GM12864 (cell line): ENCODE measurements around the gene C8A.

Experiments
- DNase-seq: peaks from one replicate; pipeline ENCODE4 v3.0.0-alpha.2; 2011; ENCODE audit warnings: low read depth
- H3K4me3 ChIP-seq: 2 replicates; pipeline ENCODE4 v1.5.1; 2011; ENCODE audit warnings: mild to moderate bottlenecking, low read depth, low read length, control low read depth
- TF ChIP-seq, protein P1 (sequence below): IDR thresholded peaks from 2 replicates; pipeline ENCODE4 v1.5.1; 2011; ENCODE audit warnings: low read depth, mild to moderate bottlenecking, moderate library complexity, low read length, control low read depth, inconsistent platforms; ENCODE audit errors: missing control alignments

Gene C8A

GRCh38 chr1:56927986-56928385, 73.4 kb downstream of the C8A start:
- DNase-seq: no peak
- no peak overlapping the region for H3K4me3 ChIP-seq
- TF ChIP-seq, protein P1, sequence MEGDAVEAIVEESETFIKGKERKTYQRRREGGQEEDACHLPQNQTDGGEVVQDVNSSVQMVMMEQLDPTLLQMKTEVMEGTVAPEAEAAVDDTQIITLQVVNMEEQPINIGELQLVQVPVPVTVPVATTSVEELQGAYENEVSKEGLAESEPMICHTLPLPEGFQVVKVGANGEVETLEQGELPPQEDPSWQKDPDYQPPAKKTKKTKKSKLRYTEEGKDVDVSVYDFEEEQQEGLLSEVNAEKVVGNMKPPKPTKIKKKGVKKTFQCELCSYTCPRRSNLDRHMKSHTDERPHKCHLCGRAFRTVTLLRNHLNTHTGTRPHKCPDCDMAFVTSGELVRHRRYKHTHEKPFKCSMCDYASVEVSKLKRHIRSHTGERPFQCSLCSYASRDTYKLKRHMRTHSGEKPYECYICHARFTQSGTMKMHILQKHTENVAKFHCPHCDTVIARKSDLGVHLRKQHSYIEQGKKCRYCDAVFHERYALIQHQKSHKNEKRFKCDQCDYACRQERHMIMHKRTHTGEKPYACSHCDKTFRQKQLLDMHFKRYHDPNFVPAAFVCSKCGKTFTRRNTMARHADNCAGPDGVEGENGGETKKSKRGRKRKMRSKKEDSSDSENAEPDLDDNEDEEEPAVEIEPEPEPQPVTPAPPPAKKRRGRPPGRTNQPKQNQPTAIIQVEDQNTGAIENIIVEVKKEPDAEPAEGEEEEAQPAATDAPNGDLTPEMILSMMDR: no peak

- H3K4me3 ChIP-seq: no peak overlapping the region
- TF ChIP-seq, protein P1: no peak
- no peak for DNase-seq
Measured at GRCh38 chr1:56929492-56929891, 74.9 kb downstream of the C8A start.

DNA sequence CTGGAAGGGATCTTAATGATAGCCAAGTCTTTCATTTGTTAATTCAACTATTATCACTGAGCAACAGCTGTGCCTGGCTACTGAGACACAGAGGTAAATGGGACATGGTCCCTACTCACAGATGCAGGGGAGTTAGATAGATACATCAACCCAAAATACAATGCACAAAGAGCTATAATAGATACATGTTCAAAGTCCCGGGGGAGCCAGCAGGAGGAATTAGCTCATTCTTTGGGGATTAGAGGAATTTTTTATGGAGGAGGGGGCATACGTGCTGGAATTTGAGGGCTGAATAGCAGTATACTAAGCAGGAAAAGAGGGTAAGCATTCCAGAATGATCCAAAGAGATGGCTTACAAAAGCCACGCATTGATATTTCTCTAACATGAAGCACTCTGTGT, 76.6 kb downstream of the C8A start:
- TF ChIP-seq, protein P1: no peak

DNA sequence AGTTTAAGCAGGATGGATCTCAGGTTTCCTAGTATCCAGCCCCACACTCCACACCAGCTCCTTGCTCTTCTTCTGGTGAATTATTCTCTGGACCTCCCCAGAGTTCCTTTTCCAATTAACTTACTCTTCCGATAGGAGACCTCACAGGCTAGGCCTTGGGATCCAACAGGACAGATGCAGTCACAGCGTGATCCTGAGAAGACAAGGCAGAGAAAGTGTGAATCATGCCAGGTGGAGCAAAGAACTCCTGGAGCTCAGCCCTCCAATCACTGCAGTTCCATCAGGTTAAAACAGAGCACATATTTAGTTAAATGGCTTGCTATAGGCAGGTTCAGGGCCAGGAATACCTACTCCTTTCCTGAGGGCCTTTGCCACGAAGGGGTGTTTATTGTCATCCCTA, 77.1 kb downstream of the C8A start:
- DNase-seq: no peak
- TF ChIP-seq, protein P1: no peak
- H3K4me3 ChIP-seq: no peak overlapping the region

More for the DNA sequence above, 76.6 kb downstream of the C8A start:
- no peak for DNase-seq
- H3K4me3 ChIP-seq: no peak overlapping the region

GRCh38 chr1:56933161-56933560, 78.6 kb downstream of the C8A start:
- H3K4me3 ChIP-seq: no peak overlapping the region
- no peak for DNase-seq
- TF ChIP-seq, protein P1: no peak

- TF ChIP-seq, protein P1: no peak
- DNase-seq: no peak
Measured at GRCh38 chr1:56933606-56934005, 79.0 kb downstream of the C8A start.

DNA sequence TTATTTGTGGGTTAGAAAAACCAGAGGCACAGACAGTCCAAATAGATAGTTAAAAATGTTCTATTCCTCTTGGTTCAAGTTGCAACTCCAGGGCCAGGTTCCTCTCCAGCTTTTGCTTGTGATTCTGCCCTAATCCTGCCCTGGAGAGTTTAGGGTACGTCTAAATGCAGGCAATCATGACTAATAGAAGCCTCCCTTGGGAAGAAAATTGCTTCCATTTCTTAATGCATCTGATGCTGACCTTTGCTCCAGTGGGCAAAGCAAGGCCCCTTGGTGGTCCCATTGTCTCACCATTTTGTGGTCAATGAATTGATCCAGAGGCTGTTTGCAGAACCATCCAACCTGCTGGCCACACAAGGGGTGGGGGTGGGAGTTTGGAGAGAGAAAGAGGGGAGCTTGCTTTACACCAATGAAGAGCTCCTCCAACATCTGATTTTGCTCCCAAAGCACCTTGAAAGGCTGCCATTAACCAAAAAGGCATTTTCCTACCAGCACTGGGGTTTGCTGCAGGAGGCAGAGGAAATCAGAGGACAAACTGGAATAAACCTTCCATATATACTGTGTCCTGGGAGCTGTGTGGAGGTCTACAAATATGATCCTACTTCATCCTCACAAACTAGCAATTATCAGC, 79.9 kb downstream of the C8A start:
- TF ChIP-seq, protein P1: no peak
- no peak for DNase-seq
- H3K4me3 ChIP-seq: no peak overlapping the region

More at GRCh38 chr1:56933606-56934005, 79.0 kb downstream of the C8A start:
- H3K4me3 ChIP-seq: no peak overlapping the region
